Bone marrow (tissue), 2 donors: Measurements from ENCODE around the gene ANO1.

Source experiments
- DNase-seq, 2 donors: peaks; one replicate each; lab custom pipeline; 2025; lab: John Stamatoyannopoulos, UW

The ANO1 gene

DNA sequence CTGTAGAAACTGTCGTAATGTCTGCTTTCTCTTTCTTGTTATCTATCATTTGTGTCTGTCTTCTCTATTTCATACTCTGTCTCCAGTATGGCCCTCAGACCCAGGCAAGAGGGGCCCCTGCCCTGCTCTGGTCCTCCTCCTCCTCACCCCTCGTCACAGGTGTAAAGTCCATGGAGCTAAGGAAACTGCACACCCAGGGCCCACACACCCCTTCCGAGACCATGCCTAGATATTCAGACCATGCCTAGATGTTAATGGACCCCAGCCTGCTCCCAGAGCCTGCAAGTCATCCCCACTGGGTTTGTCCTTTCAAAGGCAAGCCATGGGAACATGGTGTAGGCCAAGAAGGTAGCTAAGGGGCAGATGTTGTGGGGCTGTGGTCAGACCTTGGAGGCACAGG, 24.1 kb upstream of the ANO1 start:
- no peak for DNase-seq

DNA sequence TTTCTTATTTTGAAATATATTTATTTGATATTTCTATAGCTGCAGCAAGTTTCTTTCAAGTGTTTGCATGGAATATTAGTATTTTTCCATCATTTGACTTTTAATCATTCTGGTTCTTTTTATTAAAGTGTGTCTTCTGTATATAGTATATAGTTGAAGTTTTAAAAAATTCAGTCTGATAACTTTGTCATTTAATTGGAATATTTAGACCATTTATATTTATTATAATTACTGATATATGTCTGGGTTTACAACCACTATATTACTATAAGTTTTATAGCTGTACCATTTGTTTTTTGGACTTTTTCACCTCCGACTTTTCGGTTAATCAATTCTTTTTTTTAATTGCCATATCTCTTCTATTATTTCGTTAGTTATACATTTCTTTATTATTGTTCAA, 22.7 kb upstream of the ANO1 start:
- no peak for DNase-seq

DNA sequence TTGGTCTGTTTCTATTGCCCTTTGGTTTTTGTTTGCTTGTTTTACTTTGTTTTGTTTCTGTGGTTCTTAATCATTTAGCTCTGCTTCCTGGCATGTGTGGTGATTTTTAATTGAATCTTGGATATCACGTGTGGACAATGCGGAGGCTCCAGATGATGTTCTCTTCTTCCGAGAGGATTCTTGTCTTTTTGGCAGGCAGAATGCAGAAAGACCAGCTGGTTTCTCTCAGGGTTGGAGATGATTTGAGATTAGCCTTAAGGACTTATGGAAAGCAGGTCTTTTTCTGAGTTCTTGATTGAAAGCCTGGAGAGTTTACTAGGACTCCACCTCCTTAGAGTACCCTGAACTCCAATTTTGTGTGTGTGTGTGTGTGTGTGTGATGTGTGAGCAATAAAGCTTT, 21.0 kb upstream of the ANO1 start:
- DNase-seq, result no peak

DNA sequence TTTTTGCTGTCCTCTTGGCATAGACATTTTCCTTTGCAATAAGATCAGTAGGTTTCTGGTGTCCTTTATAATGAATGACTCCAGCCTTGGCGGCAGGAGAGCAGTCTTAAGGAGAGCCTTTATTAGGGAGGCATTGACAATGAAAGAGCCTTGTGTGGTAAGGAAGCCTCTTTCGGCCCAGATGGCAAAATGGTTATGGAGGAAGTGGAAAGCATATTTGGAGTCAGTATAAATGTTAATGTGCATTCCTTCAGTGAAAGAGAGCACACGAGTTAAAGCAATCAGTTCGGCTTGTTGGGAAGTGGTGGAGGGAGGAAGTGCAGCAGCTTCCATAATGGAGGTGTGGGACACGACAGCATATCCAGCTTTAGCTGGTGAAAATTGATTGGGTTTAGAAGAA, 18.1 kb upstream of the ANO1 start:
- no peak for DNase-seq

DNA sequence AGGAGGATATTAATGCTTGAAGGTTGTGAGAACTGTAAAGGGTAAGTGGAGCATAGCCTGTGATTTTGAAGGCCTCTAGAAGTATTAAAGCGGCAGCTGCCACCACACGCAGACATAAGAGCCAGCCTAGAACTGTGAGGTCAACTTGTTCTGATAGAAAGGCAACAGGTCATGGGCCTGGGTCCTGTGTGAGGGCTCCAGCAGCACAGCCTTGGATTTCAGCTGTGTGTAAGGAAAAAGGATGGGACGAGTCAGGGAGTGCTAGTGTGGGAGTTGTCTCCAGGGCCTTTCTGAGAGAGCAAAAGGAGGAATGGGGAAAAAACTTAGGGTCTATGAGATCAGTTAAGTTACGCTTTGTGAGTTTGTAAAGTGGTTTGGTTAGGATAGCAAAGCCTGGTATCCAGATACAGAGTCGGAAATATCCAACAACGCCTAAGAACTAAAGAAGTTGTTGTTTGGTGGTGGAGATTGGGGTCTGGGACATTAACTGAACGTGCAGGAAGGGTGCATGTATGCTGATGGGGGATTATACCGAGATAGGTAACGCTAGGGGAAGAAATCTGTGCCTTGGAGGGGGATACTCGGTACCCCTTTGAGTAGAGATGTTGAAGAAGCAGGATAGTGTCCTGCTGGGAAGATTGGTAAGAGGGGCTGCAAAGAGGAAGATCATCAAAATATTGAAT, 17.4 kb upstream of the ANO1 start:
- DNase-seq, result no peak

DNA sequence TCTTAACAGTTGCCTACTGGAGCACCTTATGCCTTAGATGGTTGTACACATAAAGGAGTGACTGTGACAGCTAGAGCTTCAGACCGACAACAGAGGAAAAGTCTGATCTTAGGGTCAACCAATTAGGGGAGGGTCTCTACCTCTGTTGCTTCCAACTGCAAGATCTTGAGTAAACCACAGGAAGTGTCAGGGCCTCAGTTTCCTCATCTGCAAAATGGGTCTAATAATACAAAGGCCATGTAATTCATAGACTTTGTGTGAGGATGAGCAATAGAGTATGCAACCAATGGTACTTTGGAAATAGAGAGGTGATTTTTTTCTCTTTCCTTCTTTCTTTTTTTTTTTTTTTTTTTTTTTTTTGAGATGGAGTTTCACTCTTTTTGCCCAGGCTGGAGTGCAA, 16.4 kb upstream of the ANO1 start:
- DNase-seq, result no peak

DNA sequence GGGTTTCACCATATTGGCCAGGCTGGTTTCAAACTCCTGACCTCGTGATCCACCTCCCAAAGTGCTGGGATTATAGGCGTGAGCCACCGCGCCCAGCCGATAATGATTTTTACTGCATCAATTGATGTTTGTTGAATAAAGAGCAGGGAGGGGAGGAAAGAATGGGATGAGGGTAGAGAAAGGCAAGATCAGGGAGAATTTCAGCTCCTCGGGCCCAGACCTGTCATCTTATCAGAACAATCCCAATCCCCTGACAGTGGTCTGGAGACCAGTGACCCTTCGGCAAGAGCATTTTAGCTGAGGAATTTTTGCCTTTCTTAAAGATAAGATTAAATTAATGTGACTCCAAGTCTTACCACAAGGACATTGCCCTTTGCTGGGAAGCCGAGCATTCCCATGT, 15.0 kb upstream of the ANO1 start:
- no peak for DNase-seq

DNA sequence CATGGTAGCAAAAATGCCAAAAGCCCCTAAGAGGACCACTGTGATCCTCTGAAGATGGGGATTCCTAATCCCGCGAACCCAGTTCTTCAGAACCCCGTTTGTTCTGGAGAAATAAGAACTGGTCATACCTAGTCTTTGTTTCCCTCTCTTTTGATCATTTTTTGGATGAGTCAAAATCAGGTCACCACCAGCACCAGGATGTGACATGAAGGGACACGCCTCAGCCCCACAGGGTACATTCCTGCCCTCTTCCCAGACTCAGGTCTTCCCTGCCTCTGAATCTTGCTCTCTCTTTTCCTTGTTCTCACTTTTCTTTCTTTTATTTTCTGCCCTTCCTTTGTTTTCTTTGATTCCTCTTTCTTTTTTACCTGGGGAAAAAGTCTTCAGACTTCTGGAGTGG, 14.6 kb upstream of the ANO1 start:
- no peak for DNase-seq

DNA sequence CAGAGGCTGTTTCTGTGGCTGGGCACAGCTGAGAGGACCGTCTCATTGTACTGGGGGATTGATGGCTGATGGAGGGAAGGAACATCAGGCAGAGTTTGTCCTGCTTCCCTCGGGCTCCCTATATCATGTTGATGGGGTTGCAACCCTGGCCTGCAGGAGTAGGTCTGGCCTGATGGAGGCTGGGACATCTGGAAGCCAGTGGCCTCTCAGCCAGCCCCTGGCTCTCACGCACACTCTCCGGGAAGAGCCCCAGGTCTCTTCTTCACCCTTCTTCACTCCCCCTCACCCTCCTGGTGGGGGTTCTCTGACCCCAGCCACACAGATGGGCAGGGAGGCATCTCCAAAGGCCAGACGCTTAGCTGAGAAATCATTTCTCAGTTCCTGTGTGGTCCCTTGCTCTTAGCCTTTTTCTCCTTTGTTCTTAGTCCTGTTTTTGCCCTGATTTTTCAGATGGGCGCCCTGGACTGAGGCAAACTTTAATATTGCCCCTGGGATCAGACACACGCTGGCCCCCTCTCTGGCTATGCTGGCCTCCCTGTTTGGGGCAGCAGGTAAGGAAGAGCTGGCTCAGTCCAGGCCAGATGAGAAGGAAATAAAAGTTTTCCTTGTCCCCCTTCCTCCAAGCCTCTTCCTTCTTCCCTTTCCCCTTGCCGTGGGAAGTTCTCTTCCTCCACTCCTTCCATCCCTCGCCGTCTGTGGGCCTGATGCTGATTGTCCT, 13.9 kb upstream of the ANO1 start:
- no peak for DNase-seq

DNA sequence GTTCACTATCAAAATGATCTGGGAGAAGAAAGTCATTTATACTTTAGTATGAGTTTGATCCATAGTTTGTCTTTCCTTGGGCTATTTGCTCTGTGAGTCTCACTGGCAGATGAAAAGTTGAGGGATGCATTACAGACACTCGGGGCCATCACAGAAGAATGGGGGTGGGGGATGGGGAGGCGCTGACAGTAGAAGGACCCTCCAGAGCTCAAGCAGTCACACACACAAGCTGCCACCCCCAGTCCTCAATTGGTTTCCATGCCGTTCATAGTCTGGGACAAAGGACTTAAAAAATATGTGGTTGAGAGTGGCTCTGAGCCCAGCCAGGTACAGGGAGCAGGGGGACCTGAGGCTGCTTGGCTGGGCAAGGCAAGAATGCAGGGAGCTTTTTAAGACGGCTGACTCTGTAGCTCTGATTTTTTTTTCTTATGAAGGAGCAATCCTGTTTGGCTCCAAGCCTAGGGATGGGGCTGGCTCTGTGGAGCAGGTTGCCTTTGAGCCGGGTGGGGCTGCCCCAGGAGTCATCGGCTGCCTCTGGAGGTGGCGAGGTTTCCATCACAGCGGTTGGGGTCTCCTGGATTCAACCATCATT, 13.3 kb upstream of the ANO1 start:
- no peak for DNase-seq

DNA sequence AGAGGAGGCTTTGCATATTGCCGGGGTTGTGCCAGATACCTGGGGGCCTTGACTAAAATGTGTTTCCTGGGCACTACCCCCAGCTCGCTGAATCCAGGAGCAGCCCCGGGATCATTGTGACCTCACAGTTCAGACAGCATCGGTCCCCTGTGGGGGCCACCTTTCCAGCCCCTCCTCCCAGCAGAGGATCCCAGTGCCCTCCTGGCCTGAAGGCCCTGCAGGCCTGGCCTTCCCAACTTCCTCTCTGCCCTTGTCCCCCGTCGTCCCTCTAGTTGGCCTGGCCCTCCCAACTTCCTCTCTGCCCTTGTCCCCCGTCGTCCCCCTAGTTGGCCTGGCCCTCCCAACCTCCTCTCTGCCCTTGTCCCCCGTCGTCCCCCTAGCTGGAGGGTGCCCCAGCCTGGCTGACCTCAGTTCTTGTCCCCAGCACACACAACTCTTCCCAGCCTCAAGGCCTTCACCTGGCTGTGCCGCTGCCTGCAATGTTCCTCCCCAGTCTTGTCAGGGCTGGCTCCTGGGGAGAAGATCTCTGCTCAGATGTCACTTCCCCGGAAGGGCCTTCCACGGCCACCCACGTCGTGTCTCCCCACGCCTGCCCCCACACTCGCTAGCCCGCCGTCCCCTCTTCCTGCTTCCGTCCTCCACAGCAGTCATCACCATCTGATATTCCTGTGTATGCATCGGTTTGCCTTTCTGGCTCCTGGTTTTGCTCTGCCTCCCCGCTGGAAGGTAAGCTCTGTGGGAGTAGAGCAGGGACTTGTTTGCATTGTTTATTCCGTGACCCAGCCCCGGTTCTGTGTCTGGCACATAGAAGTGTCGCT, 12.6 kb upstream of the ANO1 start:
- DNase-seq, result no peak

DNA sequence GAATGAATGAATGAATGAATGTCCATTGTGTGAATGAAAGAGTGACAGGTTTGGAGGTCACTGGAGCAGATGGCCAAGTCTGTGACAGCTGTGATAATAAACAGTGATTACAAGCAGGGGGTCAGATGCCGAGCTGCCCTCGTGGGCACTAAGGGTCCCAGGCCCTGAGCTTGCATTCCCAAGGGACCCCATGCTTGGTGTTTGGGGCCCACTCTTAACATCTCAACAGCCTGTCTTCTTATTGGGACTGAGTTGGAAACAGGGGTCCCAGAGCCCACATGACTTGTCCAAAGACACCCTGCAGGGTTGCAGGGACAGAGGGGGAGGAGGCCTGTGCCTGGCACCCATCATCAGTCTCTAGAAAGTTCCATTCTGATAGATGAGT, 12.0 kb upstream of the ANO1 start:
- no peak for DNase-seq

DNA sequence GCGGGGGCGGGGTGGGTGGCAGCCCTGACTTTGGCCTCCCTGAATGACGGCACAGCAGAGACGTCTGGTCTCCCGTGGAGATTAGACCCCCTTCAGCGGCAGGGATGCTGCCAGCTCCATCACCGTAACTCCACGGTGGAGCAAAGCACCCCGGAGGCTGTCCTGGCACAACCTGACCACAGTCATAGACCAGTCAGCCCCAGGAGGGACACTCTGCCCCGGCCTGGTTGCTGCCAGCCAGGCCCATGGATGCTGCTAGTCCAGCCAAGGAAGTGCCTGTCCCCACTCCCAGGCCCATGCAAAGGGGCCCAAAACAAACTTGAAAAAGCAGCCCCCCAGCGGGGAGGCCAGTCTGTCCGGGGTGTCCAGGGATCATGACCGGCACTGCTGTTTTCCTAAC, 11.5 kb upstream of the ANO1 start:
- no peak for DNase-seq

DNA sequence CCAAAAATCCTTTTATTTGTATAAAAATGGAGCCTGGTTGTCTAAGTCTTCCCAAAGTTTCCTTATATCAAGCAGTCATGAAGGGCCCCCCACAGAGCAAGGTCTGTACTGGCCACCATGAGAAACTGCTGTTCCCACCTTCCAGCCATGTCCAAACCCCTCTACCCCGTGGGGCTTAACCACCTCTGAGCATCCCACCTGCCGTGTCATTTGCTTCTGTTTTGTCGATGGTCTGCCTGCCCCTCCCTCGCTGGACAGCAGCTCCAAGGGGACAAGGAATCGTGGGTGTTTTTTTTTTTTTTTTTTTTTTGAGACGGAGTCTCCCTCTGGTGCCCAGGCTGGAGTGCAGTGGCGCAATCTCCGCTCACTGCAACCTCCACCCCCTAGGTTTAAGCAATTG, 11.1 kb upstream of the ANO1 start:
- DNase-seq, result no peak

DNA sequence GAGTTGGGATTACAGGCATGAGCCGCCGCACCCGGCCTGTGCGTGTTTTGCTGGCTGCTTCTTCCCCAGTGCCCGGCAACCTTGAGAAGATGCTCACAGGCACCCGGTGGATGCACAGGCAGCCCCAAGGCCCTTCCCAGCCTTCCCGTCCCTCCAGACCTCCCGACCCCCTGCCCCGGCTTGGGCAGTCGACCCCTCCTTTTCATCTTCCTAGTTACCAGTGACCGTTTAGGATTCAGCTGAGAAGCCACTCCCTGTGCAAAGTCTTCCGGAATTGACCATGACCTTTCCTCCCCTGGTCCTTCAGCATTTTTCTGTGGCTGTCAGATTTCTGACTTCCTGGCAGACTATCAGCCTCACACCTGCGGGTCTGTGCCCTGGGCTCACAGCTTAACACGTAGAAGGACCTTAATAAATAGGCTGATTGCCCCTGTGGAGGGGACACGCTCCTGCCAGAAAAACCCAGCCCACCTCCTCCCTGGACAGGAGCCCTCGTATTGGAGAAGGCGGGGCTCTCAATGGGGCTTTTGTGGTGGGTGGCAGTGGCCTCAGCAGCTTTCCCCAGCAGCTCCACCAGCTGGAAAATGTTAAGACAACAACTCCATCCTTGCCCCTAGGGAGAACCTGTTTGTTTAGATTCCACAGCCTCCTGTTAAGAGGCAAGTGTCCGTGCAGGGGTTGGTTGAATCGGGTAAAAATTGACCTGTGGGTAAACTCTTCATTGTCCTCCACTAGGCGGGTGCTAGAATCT, 10.4 kb upstream of the ANO1 start:
- no peak for DNase-seq

DNA sequence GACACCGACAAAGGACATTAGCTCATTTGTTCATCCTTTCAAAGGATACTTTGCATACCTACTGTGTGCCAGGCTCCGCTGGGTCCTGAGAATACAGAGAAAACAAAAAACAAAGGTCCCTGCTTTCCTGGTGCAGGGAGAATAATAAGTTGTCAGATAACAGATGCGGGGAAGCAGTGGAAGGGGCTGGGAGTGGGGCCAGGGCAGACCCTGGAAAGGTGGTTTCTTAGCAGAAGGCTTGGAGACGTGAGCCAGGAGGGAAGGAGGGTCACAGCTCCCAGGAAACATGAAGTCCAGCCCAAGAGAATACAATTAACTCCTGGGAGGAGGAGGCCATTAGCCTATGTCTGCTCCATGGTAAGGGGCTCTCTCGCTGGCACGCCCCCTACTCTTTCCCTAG, 9.8 kb upstream of the ANO1 start:
- no peak for DNase-seq

DNA sequence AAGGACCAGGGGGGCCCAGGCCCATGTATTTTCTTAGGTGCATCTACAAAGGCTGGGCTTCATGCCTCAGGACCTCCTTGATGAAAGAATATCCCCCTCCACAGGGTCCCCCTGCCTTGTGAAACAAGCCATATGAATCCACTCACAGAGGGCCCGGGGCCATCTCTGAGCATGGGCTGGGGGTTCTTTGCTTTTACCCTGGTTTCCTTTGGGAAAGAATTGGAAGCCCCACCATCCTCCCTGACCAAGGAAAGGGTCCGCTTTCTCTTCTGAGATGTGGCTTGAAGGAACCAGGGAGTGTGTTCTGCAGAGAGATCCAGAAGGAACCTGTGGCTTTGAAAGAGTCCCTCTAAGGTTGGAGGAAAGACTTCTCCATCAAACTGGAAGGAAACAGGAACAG, 9.2 kb upstream of the ANO1 start:
- no peak for DNase-seq

DNA sequence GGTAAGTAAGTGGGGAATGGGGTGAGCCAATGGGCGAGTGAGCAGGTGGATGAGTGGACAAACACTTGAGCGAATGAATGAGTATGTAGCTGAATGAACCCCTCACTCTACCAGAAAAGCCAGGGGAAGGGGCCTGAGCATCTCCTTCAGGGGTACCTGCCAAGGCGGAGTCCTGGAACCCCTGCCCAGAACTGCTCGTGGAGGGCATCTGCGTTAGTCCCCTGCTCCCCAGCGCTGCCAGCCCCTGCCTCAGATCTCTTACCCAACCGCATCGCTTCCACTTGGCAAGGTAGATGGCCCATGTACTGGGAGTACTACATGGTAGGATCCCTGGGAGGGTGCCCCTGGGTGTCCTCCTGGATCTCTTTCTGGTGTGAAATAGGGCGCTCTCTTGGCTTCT, 7.4 kb upstream of the ANO1 start:
- DNase-seq, result no peak

DNA sequence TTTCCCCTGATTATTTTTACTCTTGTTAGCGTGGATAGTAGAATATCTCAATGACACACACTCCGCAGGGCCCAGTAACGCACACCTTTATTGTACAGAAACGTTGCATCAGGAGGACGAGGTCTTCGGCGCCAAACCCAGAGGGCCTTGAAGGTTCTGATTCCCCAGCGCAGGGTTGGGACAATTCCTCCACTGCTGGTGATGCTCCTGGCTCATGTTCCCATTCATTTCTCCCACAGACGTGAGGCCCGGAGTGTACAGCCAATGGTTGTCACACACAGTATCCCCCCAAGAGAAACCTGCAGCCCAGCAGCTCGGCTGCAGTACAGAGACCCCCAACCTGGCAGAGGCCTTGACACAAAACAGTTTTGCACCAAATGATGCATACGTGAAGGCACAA, 6.1 kb upstream of the ANO1 start:
- DNase-seq, result no peak

DNA sequence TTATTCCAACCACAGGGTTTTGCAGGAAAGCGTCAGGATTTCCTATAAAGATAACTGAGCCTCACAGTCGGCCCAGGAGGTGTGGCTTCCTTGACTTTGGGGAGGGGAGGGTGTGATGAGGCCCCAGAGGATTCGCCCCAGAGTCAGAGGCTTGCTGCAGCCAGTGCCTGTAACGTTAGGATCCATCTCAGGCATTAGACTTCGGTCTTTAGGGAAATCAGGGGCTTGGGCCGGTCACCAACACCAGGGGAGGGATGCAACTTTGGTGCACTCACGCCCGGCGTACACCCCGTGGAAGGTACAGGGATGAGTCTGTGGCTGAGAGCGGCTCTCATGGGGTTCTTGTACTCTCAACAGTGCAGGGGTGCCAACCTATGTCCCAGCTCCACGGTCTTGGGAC, 5.7 kb upstream of the ANO1 start:
- DNase-seq, result no peak

DNA sequence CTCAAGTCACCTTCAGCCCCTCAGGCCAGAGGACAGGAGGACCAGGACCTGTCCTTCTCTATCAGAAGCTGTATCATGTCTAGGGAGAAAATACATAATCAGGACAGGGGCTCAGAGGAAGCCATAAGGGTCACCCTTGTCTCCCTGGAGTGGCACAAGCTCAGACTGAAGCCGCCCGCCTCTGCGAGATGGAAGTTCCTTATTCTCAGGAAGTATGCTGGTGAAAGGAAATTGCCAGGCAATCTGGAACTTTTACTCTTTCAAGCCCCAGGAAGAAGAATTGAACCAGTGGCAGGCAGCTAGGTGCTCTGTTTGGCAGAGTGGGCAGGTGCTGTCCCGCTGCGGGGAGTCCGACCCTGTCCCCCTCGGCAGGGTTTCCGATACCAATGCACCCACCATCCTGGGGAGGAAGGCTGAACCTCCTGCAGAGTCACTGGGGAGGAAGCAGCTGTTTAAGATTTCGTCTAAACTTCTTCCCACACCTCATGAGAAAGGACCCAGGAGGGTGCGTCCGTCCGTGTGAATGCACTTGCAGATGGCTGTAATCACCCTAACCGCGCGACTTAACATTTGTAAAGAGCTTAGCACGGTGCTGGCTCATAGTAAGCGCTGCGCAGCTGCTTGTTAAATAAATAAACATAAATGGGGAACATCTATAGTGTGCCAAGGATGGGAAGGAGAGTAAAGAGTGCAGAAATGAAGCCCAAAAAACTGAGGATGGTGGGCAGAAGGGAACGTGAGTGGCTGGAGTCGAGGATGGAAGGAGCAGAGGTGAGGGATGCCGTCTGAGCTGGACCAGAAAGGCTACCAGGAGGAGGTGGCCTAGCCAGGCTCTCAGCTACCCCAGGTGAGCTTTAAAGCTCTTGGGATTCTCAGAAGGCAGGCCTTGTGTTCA, 5.0 kb upstream of the ANO1 start:
- DNase-seq, result no peak
